Sigmoid colon (tissue), 7 donors: ENCODE measurements around the gene APRT. TPM values are rescaled to one million over a fixed set of nuclear protein-coding genes. Genes with fewer than 3 reads are reported as not detected.

Experiments
- DNase-seq: peaks from one replicate; pipeline ENCODE4 v3.0.0-alpha.2; 2019
- H3K27ac ChIP-seq, 4 donors: fragments of 200-600 bp; sonication (generic); one replicate each; pipeline ENCODE4 v1.5.1; 2016 to 2019; ENCODE audit warnings: mild to moderate bottlenecking in 1 of 4
- H3K27me3 ChIP-seq, 3 donors: fragments of 200-600 bp; sonication (generic); one replicate each; pipeline ENCODE4 v1.5.1; 2019; ENCODE audit warnings: mild to moderate bottlenecking in 1 of 3
- H3K36me3 ChIP-seq, 4 donors: fragments of 200-600 bp; sonication (generic); one replicate each; pipeline ENCODE4 v1.5.1; 2016 to 2019
- H3K4me1 ChIP-seq, 4 donors: fragments of 200-600 bp; sonication (generic); one replicate each; pipeline ENCODE4 v1.5.1; 2017 to 2019
- H3K4me3 ChIP-seq, 4 donors: fragments of 200-600 bp; sonication (generic); one replicate each; pipeline ENCODE4 v1.5.1; 2017 to 2019; ENCODE audit warnings: mild to moderate bottlenecking in 2 of 4, moderate library complexity in 1 of 4
- H3K9me3 ChIP-seq, 4 donors: fragments of 200-600 bp in 3 of 4; sonication (generic) in 3 of 4; one replicate each; pipeline versions ENCODE4 v1.5.1 to v1.6.1; 2013 to 2019
- CTCF ChIP-seq, 4 experiments: fragments of 450-650 bp in 3 of 4; fragments of 200-600 bp in 1 of 4; IDR thresholded peaks; one replicate each; pipeline ENCODE4 v1.5.1; 2016 to 2019; ENCODE audit warnings: antibody characterized with exemption in 4 of 4, mild to moderate bottlenecking in 3 of 4, moderate library complexity in 2 of 4
- EP300 ChIP-seq, 4 donors: sonication (generic); formaldehyde crosslinking; IDR thresholded peaks; one replicate each; pipeline ENCODE4 v1.6.1; 2017; ENCODE audit warnings: antibody characterized with exemption in 4 of 4
- POLR2A ChIP-seq, 2 donors: fragments of 450-650 bp; IDR thresholded peaks; one replicate each; pipeline ENCODE4 v1.6.1; 2016; ENCODE audit warnings: antibody characterized with exemption in 2 of 2, mild to moderate bottlenecking in 2 of 2, moderate library complexity in 2 of 2
- POLR2AphosphoS5 ChIP-seq, 4 donors: sonication (generic); formaldehyde crosslinking; IDR thresholded peaks; one replicate each; pipeline ENCODE4 v1.6.1; 2017; ENCODE audit warnings: antibody characterized with exemption in 4 of 4
- WGBS, 2 donors: extraction: QIAGEN DNeasy Blood & Tissue Kit; methylation state at CpG; one replicate each; pipeline ENCODE4 v1.1.7; 2013; 5-methylcytosine and 5-hydroxymethylcytosine counted together
- intact Hi-C: fragments of 100-400 bp; cut with DNase I; formaldehyde crosslinking; loops from one replicate; pipeline ENCODE4 v1.15.1; 2023
- polyA plus RNA-seq, 3 donors: library from polyadenylated mRNA; stranded (reverse); fragments of 200-250 nt; gene quantifications; one replicate each; pipeline ENCODE4 v1.2.3, GENCODE V29; 2013
- total RNA-seq, 4 donors: library from RNA; depleted of rRNA; stranded (reverse); fragments of >200 nt; gene quantifications; one replicate each; pipeline ENCODE4 v1.1.0, GENCODE V29; 2016
- donor health status: healthy with polysubstance abuse.
- donor health status: Bipolar disorder and iron deficiency.
- donor health status: healthy.

Gene APRT
- total and polyA plus RNA-seq, 7 donors = 56.6 to 329 (median 78.3) TPM

- TF ChIP-seq POLR2A (IDR thresholded peaks at IDR 0.05) = no peak
- no peak for TF ChIP-seq CTCF (IDR thresholded peaks at IDR 0.05)
- no peak for TF ChIP-seq POLR2AphosphoS5 (IDR thresholded peaks at IDR 0.05)
- no peak for TF ChIP-seq EP300 (IDR thresholded peaks at IDR 0.05)
- H3K4me1 ChIP-seq = peaks cover 0 to 100% (median 100%) of the 10 kb centered on the region in 4 donors
- no peak for DNase-seq
- no peaks in the 10 kb centered on the region for H3K9me3 ChIP-seq
- H3K27ac ChIP-seq = peak overlapping the region; percentile 89 to 100 (median 96)
- intact Hi-C loops = loop anchor here (10.0 kb wide), 1 partner anchor 917 kb away; no protein-coding TSS in a partner anchor
- no peaks in the 10 kb centered on the region for H3K36me3 ChIP-seq
- H3K27me3 ChIP-seq = no peaks in the 10 kb centered on the region
- WGBS, 2 donors = 71 to 81% methylated on average over 19 of the region's 19 CpGs
- H3K4me3 ChIP-seq = peak overlapping the region in 3 of 4 donors; percentile 11 to 38 (median 37)
Measured at GRCh38 chr16:88771294-88771772, 40.4 kb downstream of the APRT start.

GRCh38 chr16:88770461-88771293 lies 41.1 kb downstream of the APRT start:
- WGBS, 2 donors = 11 to 31% methylated on average over 41 of the region's 41 CpGs
- Histone ChIP-seq H3K27ac (peak overlapping the region; percentile 89 to 100 (median 96)), H3K4me3 (peak overlapping the region in 3 of 4 donors; percentile 11 to 38 (median 37)), H3K36me3 (no peaks in the 10 kb centered on the region), H3K9me3 (no peaks in the 10 kb centered on the region), H3K4me1 (peaks cover 0 to 100% (median 100%) of the 10 kb centered on the region in 4 donors), H3K27me3 (no peaks in the 10 kb centered on the region)
- no peak for TF ChIP-seq EP300 (IDR thresholded peaks at IDR 0.05)
- peak in 1 of 2 donors; percentile 24 for TF ChIP-seq POLR2A (IDR thresholded peaks at IDR 0.05)
- peak; percentile 63 to 74 (median 68) for TF ChIP-seq POLR2AphosphoS5 (IDR thresholded peaks at IDR 0.05)
- peak; percentile 94 for DNase-seq
- intact Hi-C loops = loop anchor here (10.0 kb wide), 1 partner anchor 916 kb away; no protein-coding TSS in a partner anchor

- H3K4me3 ChIP-seq = peak overlapping the region in 3 of 4 donors; percentile 11 to 38 (median 37)
- H3K36me3 ChIP-seq = no peaks in the 10 kb centered on the region
- TF ChIP-seq POLR2AphosphoS5 (IDR thresholded peaks at IDR 0.05) (peak; percentile 30 to 64 (median 37)), EP300 (IDR thresholded peaks at IDR 0.05) (no peak), CTCF (IDR thresholded peaks at IDR 0.05) (no peak), POLR2A (IDR thresholded peaks at IDR 0.05) (no peak)
- DNase-seq = no peak
- WGBS, 2 donors = 23 to 53% methylated on average over 30 of the region's 30 CpGs
- H3K9me3 ChIP-seq = no peaks in the 10 kb centered on the region
- H3K27me3 ChIP-seq = no peaks in the 10 kb centered on the region
- intact Hi-C loops = loop anchor here (10.0 kb wide), 1 partner anchor 915 kb away; no protein-coding TSS in a partner anchor
- peak overlapping the region; percentile 89 to 100 (median 96) for H3K27ac ChIP-seq
- H3K4me1 ChIP-seq = peaks cover 0 to 100% (median 99%) of the 10 kb centered on the region in 4 donors
Measured at GRCh38 chr16:88769617-88770460, 41.9 kb downstream of the APRT start.

DNA sequence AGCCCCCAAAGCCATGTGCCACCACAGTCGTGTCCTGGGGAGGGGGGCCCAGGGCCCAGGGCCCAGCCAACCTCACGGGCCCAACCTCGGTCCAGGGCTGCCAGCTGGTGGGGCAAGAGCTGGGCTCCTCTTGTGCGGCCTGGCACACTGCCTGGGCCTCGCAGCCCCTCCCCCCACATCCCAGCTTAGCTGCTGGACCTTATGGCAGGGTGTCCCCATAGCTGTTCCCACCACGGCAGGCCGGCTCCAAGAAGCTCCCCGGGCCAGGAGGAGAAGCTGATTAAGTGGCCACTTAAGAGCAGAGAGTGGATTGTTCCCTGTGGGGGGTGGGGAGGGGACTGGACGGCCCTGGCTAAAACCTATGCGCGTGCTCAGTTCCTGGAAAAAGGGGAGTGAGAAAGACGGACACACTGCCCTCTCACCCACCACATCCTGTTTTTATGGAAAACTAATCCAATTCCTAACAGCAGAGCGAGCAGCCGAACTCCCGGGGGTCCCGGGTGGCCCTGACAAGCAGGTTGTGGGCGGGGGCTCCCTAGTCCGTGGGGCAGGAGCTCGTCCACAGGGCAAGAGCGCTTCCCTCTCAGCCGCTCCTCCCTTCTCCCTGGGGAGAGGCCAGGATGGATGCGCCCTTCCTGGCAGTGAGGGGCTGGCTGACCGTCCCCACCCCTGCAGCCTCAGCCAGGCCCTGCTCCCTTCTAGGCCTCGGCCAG lies 43.5 kb downstream of the APRT start:
- Histone ChIP-seq H3K4me1 (peaks cover 0 to 98% (median 95%) of the 10 kb centered on the region in 4 donors), H3K9me3 (no peaks in the 10 kb centered on the region), H3K27ac (peak overlapping the region; percentile 89 to 100 (median 96)), H3K4me3 (peak overlapping the region in 3 of 4 donors; percentile 4 to 38 (median 13)), H3K36me3 (no peaks in the 10 kb centered on the region), H3K27me3 (no peaks in the 10 kb centered on the region)
- 73 to 77% methylated on average over 24 of the region's 24 CpGs for WGBS, 2 donors
- TF ChIP-seq EP300 (IDR thresholded peaks at IDR 0.05) (peak in 1 of 4 donors; percentile 17), POLR2A (IDR thresholded peaks at IDR 0.05) (no peak), POLR2AphosphoS5 (IDR thresholded peaks at IDR 0.05) (peak; percentile 28 to 69 (median 58)), CTCF (IDR thresholded peaks at IDR 0.05) (no peak)
- DNase-seq = peak; percentile 96
- intact Hi-C loops = no loop called here
